ENCODE measurements around the gene FGD3. TPM values are rescaled to one million over a fixed set of nuclear protein-coding genes. Genes with fewer than 3 reads are reported as not detected.
"Not testable (repeated sequence)": the region's sequence is repeated elsewhere in the genome, so short reads cannot be mapped to it uniquely, and the experiment has no call there.

FGD3 gene
- total RNA-seq, 2 experiments from 2014 or later: 57.7 to 58.8 TPM

GRCh38 chr9:92983984-92984589 is 36.8 kb downstream of the FGD3 start:
- peak; percentile 75 for DNase-seq
- CTCF ChIA-PET: interaction anchor here (0.7 to 1.1 kb wide), 4 partner anchors 17 to 27 kb away, joined by 3 to 8 read pairs (median 4); no protein-coding TSS in a partner anchor
- H3K27ac Mint-ChIP-seq: peak overlapping the region; percentile 25

GRCh38 chr9:92984976-92985375 is 37.7 kb downstream of the FGD3 start:
- Mint-ChIP-seq H3K4me1 (ENCODE audit: low read depth) (peaks cover 71% of the 10 kb centered on the region), H3K9me3 (peaks cover 27% of the 10 kb centered on the region), H3K27me3 (ENCODE audit: low read depth) (no peaks in the 10 kb centered on the region), H3K36me3 (ENCODE audit: low read depth) (peaks cover 77% of the 10 kb centered on the region), H3K27ac (no peak overlapping the region), H3K4me3 (no peak overlapping the region)
- CTCF ChIA-PET: interaction anchor here (0.7 to 1.1 kb wide), 3 partner anchors 18 to 28 kb away, joined by 3 to 8 read pairs (median 4); no protein-coding TSS in a partner anchor
- no peak for DNase-seq
- intact Hi-C loops (cut with micrococcal nuclease): loop anchor here (5.0 kb wide), 1 partner anchor 162 kb away; no protein-coding TSS in a partner anchor

More at GRCh38 chr9:92983984-92984589, 36.8 kb downstream of the FGD3 start:
- no peak overlapping the region for H3K4me3 Mint-ChIP-seq
- H3K9me3 Mint-ChIP-seq: peaks cover 29% of the 10 kb centered on the region
- no peaks in the 10 kb centered on the region for H3K27me3 Mint-ChIP-seq (ENCODE audit: low read depth)
- intact Hi-C loops (cut with micrococcal nuclease): no loop called here
- peaks cover 71% of the 10 kb centered on the region for H3K4me1 Mint-ChIP-seq (ENCODE audit: low read depth)
- H3K36me3 Mint-ChIP-seq (ENCODE audit: low read depth): peaks cover 80% of the 10 kb centered on the region

GRCh38 chr9:92986176-92987119 is 39.1 kb downstream of the FGD3 start:
- intact Hi-C loops (cut with micrococcal nuclease): loop anchor here (1.0 to 5.0 kb wide), 2 partner anchors 78 to 161 kb away; no protein-coding TSS in a partner anchor
- Mint-ChIP-seq H3K27me3 (ENCODE audit: low read depth) (no peaks in the 10 kb centered on the region), H3K36me3 (ENCODE audit: low read depth) (peaks cover 70% of the 10 kb centered on the region), H3K9me3 (peaks cover 20% of the 10 kb centered on the region), H3K4me3 (no peak overlapping the region), H3K4me1 (ENCODE audit: low read depth) (peaks cover 73% of the 10 kb centered on the region), H3K27ac (peak overlapping the region; percentile 92)
- CTCF ChIA-PET: interaction anchor here (1.0 to 2.9 kb wide), 2 partner anchors 17 to 23 kb away, joined by 3 to 13 read pairs; no protein-coding TSS in a partner anchor
- peak; percentile 84 for DNase-seq

- Mint-ChIP-seq H3K27me3 (ENCODE audit: low read depth) (no peaks in the 10 kb centered on the region), H3K9me3 (peaks cover 11% of the 10 kb centered on the region), H3K36me3 (ENCODE audit: low read depth) (peaks cover 68% of the 10 kb centered on the region), H3K4me3 (no peak overlapping the region), H3K27ac (peak overlapping the region; percentile 92), H3K4me1 (ENCODE audit: low read depth) (peaks cover 81% of the 10 kb centered on the region)
- peak; percentile 75 for DNase-seq
- CTCF ChIA-PET: interaction anchor here (1.0 to 2.9 kb wide), 4 partner anchors 10 to 32 kb away, joined by 3 to 13 read pairs (median 3); no protein-coding TSS in a partner anchor
- intact Hi-C loops (cut with micrococcal nuclease): loop anchor here (1.0 to 5.0 kb wide), 5 partner anchors 8 to 159 kb away; no protein-coding TSS in a partner anchor
Measured at GRCh38 chr9:92988215-92988768, 41.0 kb downstream of the FGD3 start.

GRCh38 chr9:92989561-92989960 is 42.2 kb downstream of the FGD3 start:
- no peak for DNase-seq
- Mint-ChIP-seq H3K27me3 (ENCODE audit: low read depth) (no peaks in the 10 kb centered on the region), H3K4me3 (peak overlapping the region; percentile 27), H3K4me1 (ENCODE audit: low read depth) (peaks cover 89% of the 10 kb centered on the region), H3K27ac (peak overlapping the region; percentile 92), H3K36me3 (ENCODE audit: low read depth) (peaks cover 68% of the 10 kb centered on the region), H3K9me3 (peaks cover 9% of the 10 kb centered on the region)
- CTCF ChIA-PET: interaction anchor here (0.7 to 1.2 kb wide), 6 partner anchors 12 to 197 kb away, joined by 3 to 4 read pairs (median 3); no protein-coding TSS in a partner anchor
- intact Hi-C loops (cut with micrococcal nuclease): loop anchor here (5.0 kb wide), 1 partner anchor 158 kb away; no protein-coding TSS in a partner anchor

GRCh38 chr9:92990461-92990860 is 43.1 kb downstream of the FGD3 start:
- no peaks in the 10 kb centered on the region for H3K27me3 Mint-ChIP-seq (ENCODE audit: low read depth)
- H3K36me3 Mint-ChIP-seq (ENCODE audit: low read depth): peaks cover 71% of the 10 kb centered on the region
- H3K9me3 Mint-ChIP-seq: peaks cover 10% of the 10 kb centered on the region
- DNase-seq: no peak
- H3K27ac Mint-ChIP-seq: peak overlapping the region; percentile 92
- peaks cover 93% of the 10 kb centered on the region for H3K4me1 Mint-ChIP-seq (ENCODE audit: low read depth)
- CTCF ChIA-PET: interaction anchor here (0.7 to 1.2 kb wide), 4 partner anchors 13 to 164 kb away, joined by 3 read pairs; no protein-coding TSS in a partner anchor
- no peak overlapping the region for H3K4me3 Mint-ChIP-seq
- intact Hi-C loops (cut with micrococcal nuclease): no loop called here

- CTCF ChIA-PET: interaction anchor here (0.9 to 2.2 kb wide), 4 partner anchors 11 to 116 kb away, joined by 4 to 42 read pairs (median 6); no protein-coding TSS in a partner anchor
- Mint-ChIP-seq H3K4me1 (ENCODE audit: low read depth) (peaks cover 97% of the 10 kb centered on the region), H3K27ac (peak overlapping the region; percentile 80), H3K36me3 (ENCODE audit: low read depth) (peaks cover 77% of the 10 kb centered on the region), H3K9me3 (peaks cover 22% of the 10 kb centered on the region), H3K4me3 (no peak overlapping the region), H3K27me3 (ENCODE audit: low read depth) (no peaks in the 10 kb centered on the region)
- DNase-seq: no peak
- intact Hi-C loops (cut with micrococcal nuclease): no loop called here
Measured at GRCh38 chr9:92992549-92992948, 45.2 kb downstream of the FGD3 start.

GRCh38 chr9:92998871-92999270 is 51.5 kb downstream of the FGD3 start:
- intact Hi-C loops (cut with micrococcal nuclease); H3K4me3 Mint-ChIP-seq; H3K27me3 Mint-ChIP-seq (ENCODE audit: low read depth); H3K27ac Mint-ChIP-seq; DNase-seq: not testable (repeated sequence)
- peaks cover 26% of the 10 kb centered on the region for H3K9me3 Mint-ChIP-seq
- H3K4me1 Mint-ChIP-seq (ENCODE audit: low read depth): peaks cover 90% of the 10 kb centered on the region
- H3K36me3 Mint-ChIP-seq (ENCODE audit: low read depth): peaks cover 74% of the 10 kb centered on the region
- CTCF ChIA-PET: interaction anchor here (1.0 kb wide), 1 partner anchor 42 kb away, joined by 4 read pairs; no protein-coding TSS in a partner anchor

GRCh38 chr9:93001031-93001430 is 53.7 kb downstream of the FGD3 start:
- CTCF ChIA-PET: interaction anchor here (0.6 to 6.1 kb wide), 4 partner anchors 9 to 45 kb away, joined by 3 to 65 read pairs (median 22); no protein-coding TSS in a partner anchor
- Mint-ChIP-seq H3K4me1 (ENCODE audit: low read depth) (peaks cover 78% of the 10 kb centered on the region), H3K36me3 (ENCODE audit: low read depth) (peaks cover 68% of the 10 kb centered on the region), H3K9me3 (peaks cover 19% of the 10 kb centered on the region), H3K27ac (peak overlapping the region; percentile 90), H3K4me3 (peak overlapping the region; percentile 5), H3K27me3 (ENCODE audit: low read depth) (no peaks in the 10 kb centered on the region)
- no peak for DNase-seq
- intact Hi-C loops (cut with micrococcal nuclease): loop anchor here (1.0 to 5.0 kb wide), 2 partner anchors 8 to 146 kb away; no protein-coding TSS in a partner anchor

GRCh38 chr9:93002700-93003099 is 55.4 kb downstream of the FGD3 start:
- DNase-seq: no peak
- Mint-ChIP-seq H3K4me1 (ENCODE audit: low read depth) (peaks cover 62% of the 10 kb centered on the region), H3K27ac (peak overlapping the region; percentile 90), H3K36me3 (ENCODE audit: low read depth) (peaks cover 61% of the 10 kb centered on the region), H3K9me3 (peaks cover 7% of the 10 kb centered on the region), H3K4me3 (no peak overlapping the region), H3K27me3 (ENCODE audit: low read depth) (no peaks in the 10 kb centered on the region)
- intact Hi-C loops (cut with micrococcal nuclease): loop anchor here (1.0 to 5.0 kb wide), 5 partner anchors 45 to 145 kb away; partner anchors contain the start of gene CARD19
- CTCF ChIA-PET: interaction anchor here (0.6 to 6.1 kb wide), 30 partner anchors 8 to 461 kb away, joined by 3 to 65 read pairs (median 5); partner anchors contain the start of gene NINJ1
